T-helper 2 cell (primary cell): ENCODE data around the gene NECAB3.

ENCODE experiments used
- DNase-seq, 5 experiments: peaks; one replicate each; pipeline versions ENCODE4 v3.0.0 to v3.0.0-alpha.2; 2012 to 2022

NECAB3 gene

GRCh38 chr20:33663161-33664084, 10.8 kb downstream of the NECAB3 start:
- peak; percentile 72 to 95 (median 76) for DNase-seq

- DNase-seq = no peak
These were observed 12.1 kb downstream of the NECAB3 start, which contains the start of gene C20orf144 for GRCh38 chr20:33662172-33662571. TSS of gene C20orf144 (plus strand) at chr20:33662327. CDS start at chr20:33662346, 19 bp downstream.

- no peak for DNase-seq
These were observed 13.6 kb downstream of the NECAB3 start for GRCh38 chr20:33660685-33661058.

DNA sequence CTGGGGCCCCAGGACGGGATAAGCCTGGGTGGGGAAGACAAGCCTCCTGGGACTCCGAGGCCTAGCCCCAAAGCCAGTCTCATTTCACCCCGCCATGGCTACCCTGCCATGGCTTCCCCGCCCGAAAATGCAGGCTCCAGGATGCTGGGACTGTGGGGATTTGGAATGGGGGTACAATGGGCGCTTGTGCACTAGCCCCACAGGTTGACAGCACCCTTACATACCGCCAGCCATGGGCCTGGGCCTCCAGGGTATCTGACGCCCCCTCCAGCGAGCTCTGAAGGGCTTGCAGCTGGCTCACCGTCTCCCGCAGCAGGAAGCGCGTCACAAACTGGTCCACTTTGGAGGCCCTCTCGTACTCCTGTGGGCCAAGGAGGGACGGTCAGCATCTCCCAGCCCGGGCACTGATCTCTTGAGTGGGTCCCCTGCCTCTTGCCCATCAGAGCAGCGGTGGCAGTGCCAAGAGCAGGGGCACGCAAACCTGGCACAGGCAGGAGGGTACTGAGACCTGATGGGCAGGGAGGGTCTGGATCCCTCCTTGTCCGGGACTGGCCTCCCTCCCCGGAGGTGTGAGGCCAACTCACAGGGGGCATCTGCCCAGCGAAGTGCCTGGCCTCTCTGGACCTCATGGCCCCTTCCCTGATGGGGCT, 14.1 kb downstream of the NECAB3 start:
- no peak for DNase-seq

DNA sequence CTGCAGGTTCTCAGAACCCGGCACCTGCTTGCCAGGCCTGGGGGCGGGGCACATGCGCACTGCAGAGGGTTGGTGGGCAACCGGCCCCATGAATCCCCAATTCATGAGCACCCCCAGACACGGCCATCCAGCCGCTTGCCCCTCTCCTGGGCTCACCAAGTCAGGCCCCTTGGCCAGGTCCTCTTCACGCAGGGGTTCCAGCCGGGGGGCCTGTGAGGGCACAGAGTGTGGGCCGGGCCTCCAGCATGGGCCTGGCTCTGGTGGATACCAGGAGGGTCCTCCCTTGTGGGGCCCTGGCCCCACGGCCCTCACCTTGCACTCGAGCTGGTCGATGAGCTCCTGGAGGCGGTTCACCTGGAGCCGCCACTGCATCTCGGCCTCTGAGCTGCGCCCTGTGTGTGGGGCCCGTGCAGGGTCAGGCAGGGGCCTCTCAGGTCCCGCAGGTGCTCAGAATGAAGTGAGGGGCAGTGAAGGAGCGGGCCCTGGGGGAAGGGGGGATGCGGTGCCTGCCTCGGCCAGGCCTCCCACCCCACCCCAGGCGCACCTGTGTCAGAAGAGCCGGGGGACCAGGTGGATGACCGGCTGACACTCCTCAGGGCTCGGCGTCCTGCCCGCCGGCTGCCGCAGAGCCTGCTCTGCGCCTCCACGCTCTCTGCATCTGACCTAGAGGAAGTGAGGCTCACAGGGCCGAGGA, 14.7 kb downstream of the NECAB3 start:
- DNase-seq = no peak

DNA sequence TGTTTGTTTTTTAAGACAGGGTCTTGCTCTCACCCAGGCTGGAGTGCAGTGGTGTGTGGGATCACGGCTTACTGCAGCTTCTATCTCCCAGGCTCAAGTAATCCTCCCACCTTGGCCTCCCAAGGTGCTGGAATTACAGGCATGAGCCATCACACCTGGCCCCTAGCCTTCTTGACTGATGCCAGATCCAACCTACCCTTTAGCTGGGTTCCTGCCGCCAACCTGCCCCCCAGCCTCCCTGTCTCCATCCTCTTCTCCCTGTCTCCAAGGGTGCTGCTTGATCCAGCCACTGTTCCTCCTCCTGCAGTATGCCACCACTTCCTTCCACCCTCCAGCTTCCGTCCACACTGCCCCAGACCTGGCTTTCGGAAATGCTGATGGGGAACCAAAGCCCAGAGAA, 15.3 kb downstream of the NECAB3 start:
- no peak for DNase-seq

- no peak for DNase-seq
These were observed 15.7 kb downstream of the NECAB3 start for GRCh38 chr20:33658510-33658909.

DNA sequence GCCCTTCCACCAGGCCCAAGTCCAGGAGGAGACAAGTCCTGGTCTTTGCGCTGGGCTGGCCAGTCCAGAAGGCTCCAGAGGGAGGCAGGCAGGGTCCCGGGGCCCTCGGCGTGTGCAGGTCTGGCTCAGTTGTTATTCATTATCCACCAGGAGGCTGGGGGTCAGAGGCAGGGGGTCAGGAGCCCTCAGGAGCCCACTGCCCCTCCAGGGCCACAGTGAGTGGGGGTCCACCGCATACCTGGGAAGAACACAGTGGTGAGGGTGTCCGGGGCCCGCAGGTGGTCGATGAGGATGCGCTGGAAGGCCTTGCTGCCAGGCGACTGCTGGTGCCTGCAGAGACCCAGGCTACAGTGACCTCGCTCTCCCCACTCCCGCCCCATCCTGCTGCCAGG, 16.5 kb downstream of the NECAB3 start:
- no peak for DNase-seq

DNA sequence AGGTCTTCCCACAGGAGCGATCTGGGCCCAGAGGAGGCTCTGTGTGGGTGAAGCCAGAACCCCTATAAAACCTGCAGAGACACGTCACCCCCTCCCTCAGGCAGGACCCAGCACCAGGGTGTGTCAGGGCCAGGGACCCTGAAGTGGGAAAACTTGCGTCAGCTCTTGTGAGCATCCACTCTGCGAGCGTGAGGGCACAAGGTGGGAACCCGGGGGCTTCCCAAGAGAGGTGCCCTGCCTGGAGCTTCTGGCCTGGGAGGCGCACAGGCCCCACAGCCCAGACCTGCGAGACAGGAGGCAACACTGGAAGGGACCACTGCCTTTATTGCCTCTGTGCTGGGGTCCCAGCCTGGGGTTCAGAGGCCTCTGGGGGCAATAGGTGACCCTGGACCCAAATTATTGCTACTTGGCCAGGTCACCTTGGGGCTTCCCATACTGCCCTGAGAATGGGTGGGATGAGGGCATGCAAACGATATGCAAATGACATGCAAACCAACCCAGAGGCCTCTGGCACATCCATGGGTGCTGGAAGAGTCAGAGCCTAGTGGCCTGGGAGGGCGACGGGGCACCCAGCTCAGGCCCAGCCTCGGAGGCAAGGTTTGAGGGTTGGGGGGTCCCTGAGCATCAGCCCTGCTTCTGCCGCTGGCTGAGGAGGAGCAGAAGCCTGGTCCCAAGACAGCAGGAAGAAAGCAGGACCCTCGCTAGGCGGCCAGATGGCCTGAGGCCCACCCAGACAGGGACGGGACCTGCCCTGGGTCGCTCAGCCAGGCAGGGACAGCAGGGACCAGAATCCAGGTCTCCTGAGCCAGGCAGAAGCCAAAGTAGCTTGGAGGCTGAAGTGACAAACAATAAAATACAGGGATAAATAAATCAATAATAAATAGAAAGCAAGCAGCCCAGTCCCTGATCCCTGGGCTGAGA, 17.2 kb downstream of the NECAB3 start:
- no peak for DNase-seq

- no peak for DNase-seq
These were observed 18.0 kb downstream of the NECAB3 start for GRCh38 chr20:33656010-33656782.

- DNase-seq = no peak
These were observed 19.1 kb downstream of the NECAB3 start for GRCh38 chr20:33655164-33655563.

GRCh38 chr20:33654680-33655161, 19.5 kb downstream of the NECAB3 start:
- DNase-seq = no peak

GRCh38 chr20:33653900-33654596, 20.2 kb downstream of the NECAB3 start:
- no peak for DNase-seq

- DNase-seq = peak in 1 of 5 experiments; percentile 47
These were observed 20.9 kb downstream of the NECAB3 start for GRCh38 chr20:33653218-33653899.

DNA sequence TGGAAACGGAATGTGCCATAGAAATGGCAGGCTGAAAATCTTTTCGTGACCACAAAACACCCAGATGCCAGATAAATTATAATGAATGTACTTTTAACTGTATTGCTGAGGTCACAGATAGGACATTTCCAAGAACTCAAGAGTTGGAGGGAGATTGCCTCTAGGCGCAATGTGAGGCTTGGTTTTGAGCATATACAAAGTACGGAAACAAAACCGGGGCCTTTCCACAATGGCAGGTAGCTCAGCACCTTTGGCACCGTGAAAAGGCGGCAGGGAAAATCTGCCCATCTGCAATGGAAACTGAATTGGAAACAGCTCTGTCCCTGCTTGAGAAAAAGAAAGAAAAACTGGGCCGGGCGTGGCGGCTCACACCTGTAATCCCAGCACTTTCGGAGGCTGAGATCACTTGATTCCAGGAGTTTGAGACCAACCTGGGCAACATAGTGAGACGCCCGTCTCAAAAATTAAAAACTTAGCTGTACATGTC, 22.6 kb downstream of the NECAB3 start:
- peak in 1 of 5 experiments; percentile 70 for DNase-seq

DNA sequence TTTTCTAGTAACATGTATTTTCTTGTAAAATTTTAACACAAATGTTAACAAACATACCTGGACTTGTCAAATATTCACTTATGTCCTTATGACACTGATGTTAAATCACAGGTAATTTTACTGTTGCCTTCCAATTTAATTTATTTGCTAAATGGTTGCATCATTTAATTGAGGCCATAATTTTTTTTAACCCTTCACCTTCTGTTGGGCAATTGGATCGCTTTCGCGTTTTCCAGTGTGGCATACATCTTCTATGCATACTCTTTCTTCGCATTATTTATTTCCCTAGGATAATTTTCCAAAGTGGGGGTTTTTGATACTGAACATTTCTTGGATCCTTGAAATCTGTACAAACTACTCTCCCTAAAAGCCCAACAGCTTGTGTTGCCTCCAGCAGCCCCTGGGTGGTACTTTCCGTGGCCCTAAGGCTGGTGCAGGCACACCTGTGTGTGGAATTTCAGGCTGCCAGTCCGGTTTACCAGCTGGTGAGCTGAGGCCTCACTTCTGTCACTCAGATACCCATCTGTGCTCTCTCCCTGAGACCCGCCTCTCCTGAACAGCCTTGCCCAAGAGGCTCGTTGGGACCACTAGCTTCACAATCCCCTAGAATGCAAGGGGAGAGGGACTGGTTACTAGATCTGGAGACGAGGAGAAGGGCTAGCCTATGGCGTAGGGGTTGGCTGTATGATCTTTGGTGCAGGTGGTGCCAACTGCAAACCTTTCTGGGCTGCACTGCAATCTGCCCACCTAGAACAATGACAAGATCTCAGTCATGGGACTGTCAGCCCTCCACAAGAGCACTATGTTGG, 23.3 kb downstream of the NECAB3 start:
- DNase-seq = no peak

- no peak for DNase-seq
These were observed 24.0 kb downstream of the NECAB3 start for GRCh38 chr20:33650111-33650752.

- DNase-seq = no peak
These were observed 25.0 kb downstream of the NECAB3 start for GRCh38 chr20:33649201-33649681.
